T47D (cell line): Measurements from ENCODE around the gene DNAH3.
"Not testable (repeated sequence)": the region's sequence is repeated elsewhere in the genome, so short reads cannot be mapped to it uniquely, and the experiment has no call there.

ENCODE experiments used
- DNase-seq, 2 experiments: peaks; one replicate each; pipeline versions ENCODE4 v3.0.0 to v3.0.0-alpha.2; 2011 to 2012; ENCODE audit warnings: low read depth in 1 of 2, low spot score in 1 of 2
- JUND ChIP-seq: IDR thresholded peaks from 2 replicates; pipeline ENCODE4 v1.6.1; 2012; ENCODE audit warnings: low read depth
- in situ Hi-C: cut with HindIII; loops from 2 replicates; pipeline ENCODE4 v1.10.0; 2016; ENCODE audit warnings: low sequenced_read_pairs, low pct_unique_long_range_greater_than_20kb

DNAH3 gene

GRCh38 chr16:21134053-21134452 lies 16.6 kb downstream of the DNAH3 start:
- no peak for TF ChIP-seq JUND
- DNase-seq = no peak
- in situ Hi-C loops = no loop called here

GRCh38 chr16:21130811-21131210 lies 19.8 kb downstream of the DNAH3 start:
- no peak for DNase-seq
- in situ Hi-C loops = no loop called here
- no peak for TF ChIP-seq JUND

DNA sequence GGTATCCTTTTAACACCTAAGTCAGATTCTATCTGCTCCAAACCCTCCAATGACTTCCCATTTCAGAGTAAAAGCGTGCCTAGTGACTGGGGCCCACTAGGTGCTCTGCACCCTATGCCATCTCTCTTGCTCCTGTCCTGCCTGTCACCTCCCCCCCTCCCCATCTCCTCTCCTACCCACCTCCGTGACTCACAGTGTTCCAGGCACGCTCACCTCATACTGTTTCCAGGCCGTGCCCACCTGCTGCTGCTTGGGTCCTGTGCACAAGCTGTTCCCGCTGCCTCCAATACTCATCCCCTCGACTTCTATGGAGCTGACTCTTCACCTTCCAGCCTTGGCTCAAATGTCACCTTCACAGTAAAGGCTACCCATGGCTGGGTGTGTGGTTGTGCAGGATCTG lies 21.7 kb downstream of the DNAH3 start:
- in situ Hi-C loops = no loop called here
- DNase-seq = no peak
- TF ChIP-seq JUND = no peak

DNA sequence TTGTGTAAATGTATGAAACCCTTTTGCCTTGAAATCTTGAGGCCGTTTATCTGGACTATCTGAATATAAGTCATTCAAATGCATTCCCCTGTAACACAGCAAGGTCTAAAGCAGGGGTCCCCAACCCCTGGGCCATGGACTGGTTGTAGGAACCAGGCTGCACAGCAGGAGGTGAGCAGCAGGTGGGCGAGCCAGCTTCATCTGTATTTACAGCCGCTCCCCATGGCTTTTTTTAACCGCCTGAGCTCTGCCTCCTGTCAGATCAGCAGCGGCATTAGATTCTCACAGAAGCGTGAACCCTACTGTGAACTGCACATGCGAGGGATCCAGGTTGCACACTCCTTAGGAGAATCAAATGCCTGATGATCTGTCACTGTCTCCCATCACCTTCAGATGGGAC lies 24.1 kb downstream of the DNAH3 start:
- in situ Hi-C loops = no loop called here

DNA sequence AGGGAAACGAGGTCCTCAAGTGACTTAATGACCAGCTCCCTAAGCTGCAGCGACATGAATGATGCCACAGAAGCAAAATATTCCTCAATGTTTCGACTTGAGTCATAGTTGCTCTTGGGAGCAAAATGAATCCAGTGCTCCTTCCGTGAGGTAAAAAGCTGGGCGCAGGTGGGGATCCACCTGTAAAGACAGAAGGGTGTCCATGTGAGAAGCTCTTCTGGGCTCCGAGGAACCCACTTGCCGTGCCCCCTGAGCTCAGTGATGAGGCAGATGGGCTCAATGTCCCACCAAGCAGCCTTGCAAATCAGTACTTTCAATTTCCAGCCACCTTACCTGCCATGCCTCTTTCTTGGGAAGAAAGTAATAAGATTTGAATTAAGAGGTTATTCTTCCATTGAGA lies 25.5 kb downstream of the DNAH3 start:
- DNase-seq = no peak
- TF ChIP-seq JUND = no peak
- in situ Hi-C loops = no loop called here

More for the DNA sequence above, 24.1 kb downstream of the DNAH3 start:
- TF ChIP-seq JUND = no peak
- DNase-seq = no peak

- in situ Hi-C loops = no loop called here
- no peak for TF ChIP-seq JUND
- no peak for DNase-seq
These were observed 29.6 kb downstream of the DNAH3 start for GRCh38 chr16:21120976-21121520.

GRCh38 chr16:21117567-21117966 lies 33.1 kb downstream of the DNAH3 start:
- TF ChIP-seq JUND = no peak
- in situ Hi-C loops = no loop called here
- DNase-seq = no peak

GRCh38 chr16:21116148-21116693 lies 34.4 kb downstream of the DNAH3 start:
- no peak for DNase-seq
- TF ChIP-seq JUND = no peak
- in situ Hi-C loops = no loop called here

- DNase-seq = not testable (repeated sequence)
These were observed 35.1 kb downstream of the DNAH3 start for GRCh38 chr16:21115551-21115950.

DNA sequence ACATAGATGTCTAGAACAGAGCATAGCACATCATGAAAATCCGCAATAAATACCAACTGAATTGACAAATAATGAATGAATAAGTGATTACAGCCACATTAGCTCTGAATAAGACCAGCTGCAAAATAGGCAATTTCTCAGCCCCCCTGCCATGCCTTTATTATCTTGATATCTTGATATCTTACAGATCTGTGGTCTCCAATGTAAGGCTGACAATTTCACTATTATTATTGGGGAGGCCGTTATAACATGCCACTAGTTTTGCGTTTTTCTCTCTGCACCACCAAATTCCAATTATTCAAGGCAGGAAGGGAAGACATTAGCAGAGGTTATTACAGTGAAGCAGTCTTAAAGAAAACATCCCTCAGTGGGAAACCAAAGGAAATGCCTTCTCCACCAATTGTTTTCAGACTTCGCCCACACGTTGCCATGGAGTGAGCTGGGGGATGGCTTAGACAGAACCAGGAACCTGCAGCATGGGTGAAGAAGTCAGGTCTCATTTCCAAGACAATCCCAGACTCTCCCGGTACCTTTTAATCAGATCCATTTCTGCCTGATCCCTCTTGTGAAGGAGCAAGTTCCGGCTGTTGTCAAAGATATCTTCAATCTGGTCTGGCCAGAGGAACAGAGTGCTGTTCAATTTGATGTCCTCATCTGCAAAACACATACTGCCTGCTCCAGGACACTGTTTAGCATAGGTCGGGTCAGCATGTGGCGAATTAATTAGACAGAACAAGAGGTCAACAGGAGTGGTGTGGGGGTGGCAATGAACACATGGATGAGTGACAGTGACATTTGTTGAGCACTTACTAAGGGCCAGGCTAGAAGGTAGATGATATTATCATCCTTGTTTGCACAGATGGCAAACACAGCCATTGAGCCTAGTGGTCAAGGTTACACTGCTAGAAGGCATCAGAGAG lies 46.4 kb downstream of the DNAH3 start:
- TF ChIP-seq JUND = no peak
- peak in 1 of 2 experiments; percentile 21 for DNase-seq
- in situ Hi-C loops = no loop called here

More at GRCh38 chr16:21115551-21115950, 35.1 kb downstream of the DNAH3 start:
- in situ Hi-C loops = not testable (repeated sequence)

- DNase-seq = peak; percentile 12 to 48
- in situ Hi-C loops = no loop called here
- TF ChIP-seq JUND = no peak
These were observed 48.8 kb downstream of the DNAH3 start for GRCh38 chr16:21101631-21102420.

GRCh38 chr16:21100447-21100846 lies 50.2 kb downstream of the DNAH3 start:
- peak in 1 of 2 experiments; percentile 43 for DNase-seq
- in situ Hi-C loops = no loop called here
- no peak for TF ChIP-seq JUND
